HG03439 (cell line): ENCODE results near the gene GGA1.

Source experiments
- ATAC-seq: cut with Tn5 transposase; IDR thresholded peaks from one replicate; pipeline ENCODE4 v1.9.1; 2021; ENCODE audit warnings: mild to moderate bottlenecking, moderate library complexity; ENCODE audit not compliant: unreplicated experiment

GGA1 gene

GRCh38 chr22:37628830-37629229 lies 20.2 kb downstream of the GGA1 start:
- no peak for ATAC-seq

- ATAC-seq = no peak
Measured at GRCh38 chr22:37629928-37630327, 21.3 kb downstream of the GGA1 start.

- ATAC-seq = no peak
Measured at GRCh38 chr22:37630839-37631435, 22.3 kb downstream of the GGA1 start.

- ATAC-seq = no peak
Measured at GRCh38 chr22:37631448-37632173, 23.0 kb downstream of the GGA1 start.

- peak; percentile 4 for ATAC-seq
Measured at GRCh38 chr22:37632174-37633088, 23.8 kb downstream of the GGA1 start.

- peak; percentile 48 for ATAC-seq
Measured at GRCh38 chr22:37633089-37633624, 24.5 kb downstream of the GGA1 start.

- ATAC-seq = peak; percentile 47
Measured at GRCh38 chr22:37633625-37634416, 25.2 kb downstream of the GGA1 start.

GRCh38 chr22:37634417-37634924 lies 25.8 kb downstream of the GGA1 start:
- ATAC-seq = no peak

GRCh38 chr22:37635157-37635556 lies 26.5 kb downstream of the GGA1 start:
- ATAC-seq = no peak

GRCh38 chr22:37636186-37636948 lies 27.7 kb downstream of the GGA1 start:
- ATAC-seq = no peak

- ATAC-seq = no peak
Measured at GRCh38 chr22:37636949-37637273, 28.3 kb downstream of the GGA1 start.

GRCh38 chr22:37638391-37639069 lies 29.9 kb downstream of the GGA1 start:
- ATAC-seq = no peak

GRCh38 chr22:37639070-37639760 lies 30.6 kb downstream of the GGA1 start, which contains the start of gene SH3BP1:
TSS of gene SH3BP1 (plus strand) at chr22:37639669. CDS start at chr22:37639788, 119 bp downstream.
- ATAC-seq = no peak

- no peak for ATAC-seq
Measured at GRCh38 chr22:37639771-37640590, 31.3 kb downstream of the GGA1 start.

GRCh38 chr22:37640591-37641560 lies 32.2 kb downstream of the GGA1 start:
- ATAC-seq = no peak

- ATAC-seq = no peak
Measured at GRCh38 chr22:37641561-37641949, 32.9 kb downstream of the GGA1 start.
